Upper lobe of right lung (tissue), 1 donor: ENCODE measurements around the gene SRA1. TPM values are rescaled to one million over a fixed set of nuclear protein-coding genes. Genes with fewer than 3 reads are reported as not detected.

Source experiments
- ATAC-seq: fragments of 200-7000 bp; cut with Tn5 transposase; one replicate; pipeline ENCODE4 v1.9.1; 2020; ENCODE audit warnings: mild to moderate bottlenecking, moderate library complexity
- DNase-seq: peaks from one replicate; pipeline ENCODE4 v3.0.0-alpha.2; 2020
- H3K27ac ChIP-seq: fragments of 200-600 bp; one replicate; pipeline ENCODE4 v1.8.0; 2022
- H3K27me3 ChIP-seq: fragments of 200-600 bp; one replicate; pipeline ENCODE4 v1.8.0; 2022; ENCODE audit warnings: mild to moderate bottlenecking
- H3K36me3 ChIP-seq: fragments of 200-600 bp; one replicate; pipeline ENCODE4 v1.8.0; 2022
- H3K4me1 ChIP-seq: fragments of 200-600 bp; one replicate; pipeline ENCODE4 v1.8.0; 2022
- H3K4me3 ChIP-seq: fragments of 200-600 bp; one replicate; pipeline ENCODE4 v1.8.0; 2022; ENCODE audit warnings: mild to moderate bottlenecking
- H3K9me3 ChIP-seq: fragments of 200-600 bp; one replicate; pipeline ENCODE4 v1.8.0; 2022
- intact Hi-C: fragments of 100-400 bp; cut with DNase I; formaldehyde crosslinking; loops from one replicate; pipeline ENCODE4 v1.11.0; 2022
- total RNA-seq: library from RNA; stranded (reverse); fragmentation: NEBNext Ultra II Directional; extraction: Animal tissue kit (Norgen Biotek cat#: 25700); gene quantifications from one replicate; pipeline ENCODE4 v1.2.1, GENCODE V29; 2021
- TF ChIP-seq, protein P1 (sequence below): fragments of 200-600 bp; IDR thresholded peaks from one replicate; pipeline ENCODE4 v1.8.0; 2022; ENCODE audit warnings: antibody characterized with exemption
- donor health status: DM: no; HTN: yes; CAD: no; lungs with severe emphysema.

Gene SRA1
- total RNA-seq, 1 donor from 2014 or later: 19.4 TPM

DNA sequence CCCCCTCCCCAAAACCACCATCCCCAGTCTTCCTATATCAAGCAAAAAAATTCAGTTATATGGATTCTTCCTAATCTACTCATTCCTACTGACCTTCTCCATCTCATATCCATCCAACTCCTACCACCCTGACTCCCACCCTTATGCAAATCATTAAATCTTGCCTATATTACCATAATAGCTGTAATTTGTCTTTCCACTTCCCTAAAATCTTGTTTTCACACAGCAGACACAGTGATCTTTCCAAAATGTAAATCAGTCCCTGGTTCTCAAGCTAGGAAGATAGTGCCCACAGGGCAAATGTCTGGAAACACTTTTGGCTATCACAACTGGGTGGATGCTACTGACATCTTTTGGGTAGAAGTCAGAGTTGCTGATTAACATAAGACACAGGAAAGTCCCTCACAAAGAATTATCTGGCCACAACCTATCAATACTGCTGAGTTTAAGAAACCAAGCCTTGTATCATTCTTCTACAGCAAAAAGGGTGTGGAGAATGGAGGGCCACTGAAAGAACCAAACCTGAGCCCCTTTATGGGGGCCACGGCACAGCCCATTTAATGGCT is 1.4 kb downstream of the SRA1 start:
- Histone ChIP-seq H3K27me3 (no peaks in the 10 kb centered on the region), H3K9me3 (no peaks in the 10 kb centered on the region), H3K27ac (no peak overlapping the region), H3K4me1 (peaks cover 24% of the 10 kb centered on the region), H3K36me3 (peaks cover 28% of the 10 kb centered on the region), H3K4me3 (peak overlapping the region; percentile 86)
- intact Hi-C loops: no loop called here
- no peak for ATAC-seq
- TF ChIP-seq, protein P1, sequence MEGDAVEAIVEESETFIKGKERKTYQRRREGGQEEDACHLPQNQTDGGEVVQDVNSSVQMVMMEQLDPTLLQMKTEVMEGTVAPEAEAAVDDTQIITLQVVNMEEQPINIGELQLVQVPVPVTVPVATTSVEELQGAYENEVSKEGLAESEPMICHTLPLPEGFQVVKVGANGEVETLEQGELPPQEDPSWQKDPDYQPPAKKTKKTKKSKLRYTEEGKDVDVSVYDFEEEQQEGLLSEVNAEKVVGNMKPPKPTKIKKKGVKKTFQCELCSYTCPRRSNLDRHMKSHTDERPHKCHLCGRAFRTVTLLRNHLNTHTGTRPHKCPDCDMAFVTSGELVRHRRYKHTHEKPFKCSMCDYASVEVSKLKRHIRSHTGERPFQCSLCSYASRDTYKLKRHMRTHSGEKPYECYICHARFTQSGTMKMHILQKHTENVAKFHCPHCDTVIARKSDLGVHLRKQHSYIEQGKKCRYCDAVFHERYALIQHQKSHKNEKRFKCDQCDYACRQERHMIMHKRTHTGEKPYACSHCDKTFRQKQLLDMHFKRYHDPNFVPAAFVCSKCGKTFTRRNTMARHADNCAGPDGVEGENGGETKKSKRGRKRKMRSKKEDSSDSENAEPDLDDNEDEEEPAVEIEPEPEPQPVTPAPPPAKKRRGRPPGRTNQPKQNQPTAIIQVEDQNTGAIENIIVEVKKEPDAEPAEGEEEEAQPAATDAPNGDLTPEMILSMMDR: no peak
- no peak for DNase-seq

DNA sequence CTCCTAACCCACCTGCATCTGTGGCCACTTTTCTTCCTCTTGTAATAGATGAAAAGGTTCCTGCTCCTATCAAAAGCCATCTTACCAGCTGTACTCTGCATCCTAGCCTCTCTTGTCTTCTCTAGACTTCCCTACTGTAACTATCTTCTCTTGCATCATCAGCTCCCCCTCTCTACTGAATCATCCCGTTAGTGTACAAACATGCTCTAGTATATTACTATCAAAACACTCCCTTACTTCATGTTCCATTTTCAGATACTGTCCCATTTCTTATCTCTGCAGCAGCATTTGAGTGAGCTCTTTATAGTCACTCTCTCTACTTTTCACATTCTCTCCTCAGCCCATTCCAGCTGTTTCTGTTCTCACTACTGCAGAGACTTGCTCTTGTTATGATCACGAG is 2.8 kb downstream of the SRA1 start:
- H3K27ac ChIP-seq: no peak overlapping the region
- no peak for DNase-seq
- intact Hi-C loops: no loop called here
- H3K9me3 ChIP-seq: no peaks in the 10 kb centered on the region
- TF ChIP-seq, protein P1: no peak
- H3K27me3 ChIP-seq: no peaks in the 10 kb centered on the region
- ATAC-seq: no peak
- peaks cover 30% of the 10 kb centered on the region for H3K4me1 ChIP-seq
- peaks cover 42% of the 10 kb centered on the region for H3K36me3 ChIP-seq
- no peak overlapping the region for H3K4me3 ChIP-seq

DNA sequence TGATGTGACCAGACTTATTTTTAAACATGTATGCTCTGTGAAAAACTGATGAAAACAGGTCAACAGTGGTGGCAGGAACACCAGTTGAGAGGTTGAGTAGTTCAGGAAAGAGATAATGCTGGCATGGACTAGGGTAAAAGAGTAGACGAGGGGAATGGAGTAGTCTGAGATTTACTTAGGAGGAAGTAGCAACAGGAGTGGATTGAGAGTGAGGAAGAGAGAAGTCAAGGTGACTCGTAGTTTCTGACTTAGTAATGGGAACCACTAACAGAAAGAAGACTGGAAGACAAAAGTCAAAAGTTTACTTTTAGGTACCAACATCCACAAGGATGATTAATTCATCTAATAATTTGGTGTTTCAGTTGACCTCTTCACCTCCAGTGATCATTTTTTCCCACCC is 3.6 kb downstream of the SRA1 start:
- H3K27ac ChIP-seq: no peak overlapping the region
- TF ChIP-seq, protein P1: no peak
- no peaks in the 10 kb centered on the region for H3K9me3 ChIP-seq
- no peaks in the 10 kb centered on the region for H3K27me3 ChIP-seq
- DNase-seq (no peak), ATAC-seq (no peak)
- H3K4me1 ChIP-seq: peaks cover 38% of the 10 kb centered on the region
- H3K4me3 ChIP-seq: no peak overlapping the region
- intact Hi-C loops: no loop called here
- peaks cover 49% of the 10 kb centered on the region for H3K36me3 ChIP-seq

DNA sequence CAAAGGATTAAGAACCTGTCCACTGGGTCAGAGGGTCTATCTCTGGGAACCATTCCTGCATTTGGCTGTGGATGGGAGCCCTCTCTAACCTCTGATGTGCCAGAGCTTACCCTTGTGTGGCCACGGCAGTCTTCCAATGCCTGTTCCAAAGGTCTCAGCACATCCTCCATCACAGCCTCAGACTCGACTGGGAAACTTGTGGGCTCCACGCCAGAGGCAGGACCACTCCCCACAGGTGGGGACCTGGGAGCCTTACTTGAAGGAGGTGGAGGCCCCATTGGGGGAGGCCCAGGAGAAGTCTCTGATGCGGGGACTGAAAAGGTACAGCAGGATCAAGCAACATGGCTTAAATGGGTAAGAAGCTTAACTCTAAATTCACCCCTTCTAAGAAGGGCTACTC is 5.4 kb downstream of the SRA1 start:
- ATAC-seq (no peak), DNase-seq (no peak)
- H3K36me3 ChIP-seq: peaks cover 49% of the 10 kb centered on the region
- H3K9me3 ChIP-seq: no peaks in the 10 kb centered on the region
- H3K4me1 ChIP-seq: peaks cover 46% of the 10 kb centered on the region
- H3K4me3 ChIP-seq: no peak overlapping the region
- intact Hi-C loops: no loop called here
- no peak overlapping the region for H3K27ac ChIP-seq
- TF ChIP-seq, protein P1: no peak
- H3K27me3 ChIP-seq: no peaks in the 10 kb centered on the region

DNA sequence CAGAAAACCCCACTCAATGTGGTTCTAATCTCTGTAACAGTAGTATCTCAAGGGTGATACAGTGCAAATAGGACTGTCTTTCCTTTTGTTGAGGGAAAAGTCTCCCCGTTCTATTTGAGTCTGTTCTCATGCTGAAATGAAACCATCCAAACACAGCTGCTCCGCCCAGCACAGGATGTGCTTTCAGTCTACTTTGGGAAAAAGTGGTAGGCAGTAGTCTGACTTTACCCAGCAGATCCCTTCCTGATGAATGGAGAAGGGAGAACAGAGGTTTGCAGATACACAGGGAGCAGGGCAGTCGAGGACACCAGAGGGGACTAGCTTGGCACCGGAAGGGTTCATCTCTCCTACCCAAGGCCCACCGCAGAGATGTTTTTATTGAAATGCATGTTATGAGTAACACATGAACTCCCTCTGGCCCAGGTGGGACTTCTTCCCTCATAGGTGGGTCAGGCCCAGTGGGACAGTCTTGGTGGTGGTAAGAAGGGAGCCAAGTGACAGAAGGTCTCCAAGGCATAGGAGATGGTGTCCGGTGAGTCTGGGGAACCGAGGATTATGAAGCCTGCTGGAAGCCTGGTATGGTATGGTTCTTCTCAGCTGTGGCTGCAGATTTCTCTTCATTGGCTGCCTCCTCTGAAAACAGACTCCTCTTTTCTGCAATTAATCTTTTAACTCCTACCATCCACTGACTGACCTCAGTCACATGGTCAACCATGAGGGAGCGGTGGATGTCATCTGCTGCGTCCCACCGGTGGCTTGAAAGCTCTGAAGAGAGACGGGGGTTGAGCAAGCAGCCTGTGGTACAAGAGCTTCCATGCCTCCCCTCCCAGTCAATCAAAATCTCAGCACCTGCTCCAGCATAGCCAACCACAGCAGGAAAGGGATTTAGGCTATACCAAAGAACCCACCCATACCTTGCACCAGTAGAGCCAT is 6.9 kb downstream of the SRA1 start:
- Histone ChIP-seq H3K36me3 (peaks cover 50% of the 10 kb centered on the region), H3K4me1 (peaks cover 38% of the 10 kb centered on the region), H3K27ac (peak overlapping the region; percentile 97), H3K27me3 (no peaks in the 10 kb centered on the region), H3K9me3 (no peaks in the 10 kb centered on the region), H3K4me3 (no peak overlapping the region)
- intact Hi-C loops: no loop called here
- ATAC-seq: no peak
- TF ChIP-seq, protein P1: no peak
- no peak for DNase-seq
